ENCODE results near the gene ITLN2. TPM values are rescaled to one million over a fixed set of nuclear protein-coding genes. Genes with fewer than 3 reads are reported as not detected.
"Not testable (repeated sequence)": the region's sequence is repeated elsewhere in the genome, so short reads cannot be mapped to it uniquely, and the experiment has no call there.

Gene ITLN2
- polyA plus RNA-seq (ENCODE audit: insufficient read length in 4 of 4), result not detected

DNA sequence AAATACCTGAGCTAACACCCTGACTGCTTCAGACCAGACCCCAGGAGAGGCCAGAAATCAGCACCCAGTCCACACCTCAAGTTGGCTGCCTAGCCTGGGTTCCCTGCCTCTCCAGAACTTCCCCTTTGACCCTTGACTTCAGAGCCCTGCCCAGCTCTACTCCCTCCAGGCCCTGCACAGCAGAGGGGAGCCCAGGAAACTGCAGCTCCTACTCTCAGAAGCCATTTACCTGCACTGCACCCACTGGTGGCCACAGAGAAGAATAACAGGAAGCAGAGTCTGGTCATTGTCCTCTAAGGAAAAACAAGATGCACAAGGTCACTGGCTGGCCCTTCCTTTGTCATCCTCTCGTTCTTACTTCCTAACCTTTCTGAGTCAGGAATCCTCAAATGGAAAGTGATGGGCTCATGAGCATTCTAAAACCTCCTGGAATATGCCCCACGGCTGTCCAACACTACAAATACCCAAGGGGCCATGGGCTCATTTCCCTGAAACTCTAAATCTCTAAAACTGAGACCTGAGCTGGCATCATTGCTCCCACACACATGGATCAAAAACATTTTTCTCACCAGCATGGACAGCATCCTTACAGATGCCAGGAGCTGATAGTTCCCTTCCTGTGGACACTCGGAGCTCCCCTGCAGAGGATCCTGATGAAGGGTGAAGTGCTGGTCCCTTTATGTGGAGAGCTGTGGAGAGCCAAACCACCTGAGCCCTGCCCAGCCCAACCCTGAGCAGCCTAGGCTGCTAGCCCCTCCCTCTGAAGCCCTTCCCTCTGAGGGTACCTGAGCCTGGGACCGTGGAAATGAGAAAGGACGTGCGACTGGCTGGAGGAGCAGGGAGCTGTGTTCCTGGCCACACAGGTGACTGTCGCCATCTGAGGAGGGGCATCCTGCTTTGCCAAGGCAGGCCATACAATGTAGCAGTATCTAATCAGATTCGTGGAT lies at the start of gene ITLN2:
TSS of gene ITLN2 (minus strand) at position 652 of the 947 bp plus-strand sequence. CDS start at position 584, 68 bp downstream.
- DNase-seq (ENCODE audit: low read depth in 4 of 4, low spot score in 2 of 4), result no peak

DNA sequence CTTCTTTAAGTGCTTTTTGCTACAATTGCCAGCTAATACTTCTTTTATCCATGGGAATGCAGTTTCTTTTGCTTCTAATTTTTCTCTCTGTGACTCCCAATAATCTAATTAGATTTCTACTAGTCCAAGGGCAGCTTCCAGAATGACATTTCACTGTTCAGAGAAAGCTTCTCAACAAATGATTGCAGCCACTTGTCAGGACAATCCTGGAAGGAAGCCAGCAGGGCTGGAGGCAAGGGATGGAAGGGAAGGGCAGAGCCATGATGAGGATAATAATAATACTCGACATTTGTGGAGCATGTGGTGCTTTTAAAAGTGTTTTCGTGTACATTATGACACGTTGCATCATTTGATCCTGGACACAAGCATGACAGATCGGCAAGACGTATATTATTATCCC lies 46.9 kb upstream of the ITLN2 start:
- DNase-seq (ENCODE audit: low read depth in 4 of 4, low spot score in 2 of 4), result no peak

DNA sequence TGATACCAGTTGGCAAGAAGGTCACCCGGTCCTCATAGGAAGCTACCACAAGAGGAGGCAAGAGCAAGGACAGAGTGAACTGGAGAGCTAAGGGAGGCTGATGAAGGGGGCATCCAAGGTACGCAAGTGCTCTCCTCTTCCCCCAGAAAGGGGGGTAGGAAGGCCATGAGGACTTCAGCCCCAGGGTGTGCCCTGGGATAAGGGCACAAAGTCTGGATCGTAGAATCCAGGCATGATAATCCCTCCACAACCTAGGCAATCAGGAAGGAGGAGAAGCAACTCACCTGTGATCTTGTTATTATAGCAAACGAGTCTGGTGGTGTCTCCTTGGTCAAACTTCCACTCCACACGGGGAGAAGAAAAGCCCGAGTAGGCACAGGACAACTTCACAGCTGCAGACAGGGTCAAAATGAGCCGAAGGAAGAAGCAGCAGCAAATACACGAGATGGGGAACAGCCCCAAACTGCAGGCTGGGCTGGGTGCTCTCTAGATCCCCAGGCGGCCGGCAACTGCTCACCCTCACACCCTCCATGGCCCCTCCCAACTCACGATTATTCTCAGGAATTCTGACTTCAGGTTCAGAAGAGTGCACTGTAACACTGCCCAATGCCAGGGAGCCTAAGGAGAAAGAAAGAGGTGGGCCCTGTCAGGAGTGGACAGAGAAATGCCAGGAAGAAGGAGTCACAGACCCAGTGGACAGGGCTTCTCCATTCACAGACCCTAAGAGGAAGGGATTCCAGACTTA lies 46.3 kb upstream of the ITLN2 start:
- no peak for DNase-seq (ENCODE audit: low read depth in 4 of 4, low spot score in 2 of 4)

DNA sequence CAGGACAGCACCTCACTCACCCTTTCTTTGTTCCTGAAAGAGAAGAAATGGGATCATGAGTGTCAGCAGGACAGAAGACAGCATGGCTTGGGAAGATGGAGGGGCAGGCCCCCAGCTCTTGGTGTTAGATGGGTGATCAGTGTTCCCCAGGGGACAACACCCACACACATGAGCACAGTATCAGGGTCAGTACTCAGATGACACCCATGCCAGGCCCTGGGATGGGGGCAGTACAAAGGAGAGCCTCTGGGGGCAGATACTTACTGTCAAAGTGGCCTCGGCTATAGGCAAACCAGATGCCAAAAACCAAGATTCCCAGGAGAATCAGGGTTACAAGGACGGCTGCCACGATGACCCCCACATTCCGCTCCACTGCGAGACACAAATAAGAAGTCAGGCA lies 44.8 kb upstream of the ITLN2 start:
- DNase-seq (ENCODE audit: low read depth in 4 of 4, low spot score in 2 of 4), result no peak

DNA sequence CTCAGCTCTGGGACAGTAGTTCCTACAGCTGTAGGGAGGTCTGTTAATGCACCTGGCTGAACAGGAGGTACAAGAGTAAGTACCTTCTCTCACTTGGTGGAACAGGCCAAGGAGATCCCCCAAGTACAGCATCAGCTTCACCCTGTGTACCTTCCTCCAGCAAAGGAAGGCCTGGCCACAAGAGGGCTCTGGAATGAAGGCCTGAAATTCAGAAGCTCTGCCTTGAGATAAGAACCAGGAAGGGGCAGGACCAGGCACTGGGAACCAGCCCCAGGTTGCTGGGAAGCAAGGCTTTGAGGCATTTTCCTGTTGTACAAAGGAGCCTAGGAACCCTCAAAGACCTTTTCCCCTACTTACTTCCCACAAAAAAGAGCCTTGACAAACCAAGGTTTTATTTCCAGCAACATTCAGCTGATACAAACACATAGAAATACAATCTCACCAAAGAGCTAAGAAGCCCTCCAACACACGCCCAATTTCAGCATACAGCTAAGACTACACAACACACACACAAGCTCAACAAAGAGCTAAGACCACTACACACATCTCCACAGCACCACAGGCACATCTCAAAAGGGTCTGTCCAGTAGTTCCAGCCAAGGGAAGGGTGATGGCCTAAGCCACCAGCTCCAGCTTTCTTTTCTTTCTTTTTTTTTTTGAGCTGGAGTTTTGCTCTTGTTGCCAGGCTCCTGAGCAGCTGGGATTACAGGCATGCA lies 42.9 kb upstream of the ITLN2 start:
- DNase-seq (ENCODE audit: low read depth in 4 of 4, low spot score in 2 of 4), result no peak

DNA sequence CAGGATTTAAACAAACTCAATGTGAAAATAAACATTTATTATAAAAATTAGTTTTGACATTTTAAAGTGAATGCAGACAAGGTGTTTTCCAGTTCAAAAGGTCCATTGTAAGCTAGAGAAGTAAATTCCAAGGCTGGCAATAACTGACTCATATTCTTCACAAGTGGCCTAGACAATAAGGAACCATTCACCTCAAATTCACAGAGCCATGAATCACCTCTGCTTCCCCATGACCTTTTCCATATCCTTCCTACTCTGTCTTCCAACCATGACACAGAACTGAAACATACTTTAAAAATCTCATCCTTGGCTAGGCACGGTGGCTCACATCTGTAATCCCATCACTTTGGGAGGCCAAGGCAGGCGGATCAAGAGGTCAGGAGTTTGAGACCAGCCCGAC lies 41.6 kb upstream of the ITLN2 start:
- no peak for DNase-seq (ENCODE audit: low read depth in 4 of 4, low spot score in 2 of 4)

DNA sequence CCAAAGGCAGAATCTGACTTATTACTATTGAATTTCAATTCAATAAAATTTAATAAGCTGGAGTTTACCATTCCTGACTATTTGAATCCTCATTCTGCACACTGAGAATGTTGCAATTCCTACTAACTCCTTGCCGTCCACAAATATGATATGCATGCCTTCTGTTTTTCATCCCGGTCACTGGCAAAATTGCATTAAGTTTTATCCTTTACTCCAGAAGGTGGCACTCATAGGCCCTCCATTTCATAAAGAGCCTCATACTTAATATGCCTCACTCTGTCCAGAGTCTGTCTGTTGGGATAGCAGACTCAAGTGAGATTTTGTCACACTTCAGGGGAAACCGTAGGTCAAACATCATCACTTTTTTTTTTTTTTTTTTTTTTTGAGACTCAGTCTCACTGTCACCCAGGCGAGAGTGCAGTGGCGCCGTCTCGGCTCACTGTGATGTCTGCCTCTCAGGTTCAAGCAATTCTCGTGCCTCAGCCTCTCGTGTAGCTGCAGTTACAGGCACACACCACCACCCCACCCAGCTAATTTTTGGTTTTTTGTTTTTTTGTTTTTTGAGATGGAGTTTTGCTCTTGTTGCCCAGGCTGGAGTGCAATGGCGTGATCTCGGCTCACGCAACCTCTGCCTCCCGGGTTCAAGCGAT lies 39.1 kb upstream of the ITLN2 start:
- DNase-seq (ENCODE audit: low read depth in 4 of 4, low spot score in 2 of 4), result no peak

DNA sequence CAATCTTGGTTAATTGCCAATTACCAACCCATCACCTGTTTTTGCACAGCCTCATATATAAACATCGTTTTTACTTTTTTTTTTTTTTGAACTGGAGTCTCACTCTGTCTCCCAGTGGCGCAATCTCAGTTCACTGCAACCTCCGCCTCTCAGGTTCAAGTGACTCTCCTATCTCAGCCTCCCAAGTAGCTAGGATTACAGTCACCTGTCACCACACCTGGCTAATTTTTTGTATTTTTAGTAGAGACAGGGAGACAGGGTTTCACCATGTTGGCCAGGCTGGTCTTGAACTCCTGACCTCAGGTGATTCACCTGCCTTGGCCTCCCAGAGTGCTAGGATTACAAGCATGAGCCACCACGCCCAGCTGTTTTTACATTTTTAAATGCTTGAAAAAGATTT lies 37.4 kb upstream of the ITLN2 start:
- not testable (repeated sequence) for DNase-seq (ENCODE audit: low read depth in 4 of 4, low spot score in 2 of 4)

DNA sequence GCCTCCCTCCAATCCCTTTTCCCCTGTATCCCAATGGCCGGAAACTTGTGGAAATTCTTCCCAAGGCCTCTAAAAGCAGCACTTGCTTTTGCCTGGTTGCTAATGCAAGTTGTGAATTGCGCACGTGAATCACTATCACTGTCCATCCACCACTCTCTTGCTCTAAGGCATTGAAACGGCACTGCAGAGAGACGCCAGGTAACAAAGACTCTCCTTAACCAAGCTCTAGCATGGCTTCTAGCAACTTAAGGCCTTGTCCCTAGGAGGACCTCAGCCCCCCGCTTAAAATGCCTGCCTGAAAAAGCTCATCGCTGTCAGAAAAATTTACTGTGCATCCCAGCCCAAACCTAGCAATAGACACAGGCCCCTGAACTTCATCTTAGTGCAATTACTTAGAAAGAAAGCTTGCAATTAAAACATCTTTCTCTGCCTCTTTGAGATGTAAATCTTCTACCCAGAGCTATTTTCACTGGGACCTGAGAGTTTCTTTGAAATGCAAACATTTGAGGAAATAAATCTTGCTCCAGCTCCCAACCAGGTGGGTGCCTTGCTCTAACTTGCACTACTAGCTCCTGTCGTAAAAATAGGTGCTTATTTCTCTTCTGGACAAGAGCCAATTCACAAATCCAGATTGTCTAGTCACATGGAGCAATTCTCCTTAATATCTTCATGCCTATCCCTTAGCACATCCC lies 32.9 kb upstream of the ITLN2 start:
- no peak for DNase-seq (ENCODE audit: low read depth in 4 of 4, low spot score in 2 of 4)

DNA sequence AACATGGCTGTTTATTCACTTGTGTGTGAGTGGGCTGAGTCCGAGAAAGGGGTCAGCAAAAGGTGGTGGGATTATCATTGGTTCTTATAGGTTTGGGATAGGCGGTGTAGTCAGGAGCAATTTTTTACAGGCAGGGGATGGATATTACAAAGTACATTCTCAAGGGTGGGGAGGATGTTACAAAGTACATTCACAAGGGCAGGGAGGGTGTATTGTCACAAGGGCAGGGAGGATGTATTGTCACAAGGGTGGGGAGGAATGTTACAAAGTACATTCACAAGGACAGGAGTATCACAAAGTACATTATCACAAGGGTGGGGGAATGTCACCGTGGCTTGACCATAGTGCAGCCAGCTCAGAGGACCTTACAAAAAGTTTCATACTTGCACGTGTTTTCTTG lies 31.1 kb upstream of the ITLN2 start:
- DNase-seq (ENCODE audit: low read depth in 4 of 4, low spot score in 2 of 4), result no peak

DNA sequence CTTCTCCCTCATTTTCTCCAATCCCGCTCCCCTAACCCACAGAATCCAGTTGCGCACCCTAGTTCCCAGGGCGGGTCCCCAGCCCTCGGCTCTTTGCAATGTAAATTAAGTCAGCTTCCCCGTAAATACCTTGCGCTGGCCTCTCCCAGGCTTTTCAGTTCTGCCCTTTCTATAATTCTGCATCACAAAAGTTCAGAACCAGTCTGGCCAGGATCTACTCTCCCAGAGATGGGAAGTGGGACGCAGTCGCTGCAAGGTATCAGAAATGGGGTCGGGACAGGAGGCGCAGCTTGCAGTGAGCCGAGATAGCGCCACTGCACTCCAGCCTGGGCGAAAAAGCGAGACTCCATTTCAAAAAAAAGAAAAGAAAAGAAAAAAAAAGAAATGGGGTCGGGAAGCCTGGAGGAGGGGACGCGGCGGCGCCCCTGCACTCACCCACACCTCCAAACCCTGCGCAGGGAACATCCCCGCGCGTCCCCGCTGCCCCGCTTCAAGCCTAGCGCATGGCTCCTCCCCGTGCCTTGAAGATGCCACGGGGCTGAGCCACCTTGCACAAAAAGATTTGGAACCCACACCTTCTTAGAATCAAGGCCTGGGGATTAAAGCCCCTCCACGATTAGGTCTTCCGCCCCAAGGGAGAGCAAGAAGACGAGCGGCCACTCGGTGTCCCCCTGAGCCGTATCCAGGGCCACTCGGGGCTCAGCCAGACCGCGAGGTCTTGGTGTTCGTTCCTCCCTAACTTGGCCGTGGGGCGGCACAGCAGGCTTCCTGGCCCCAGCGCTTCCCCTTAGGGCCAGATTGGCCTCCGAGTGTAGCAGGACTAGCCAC lies 27.2 kb upstream of the ITLN2 start:
- no peak for DNase-seq (ENCODE audit: low read depth in 4 of 4, low spot score in 2 of 4)

DNA sequence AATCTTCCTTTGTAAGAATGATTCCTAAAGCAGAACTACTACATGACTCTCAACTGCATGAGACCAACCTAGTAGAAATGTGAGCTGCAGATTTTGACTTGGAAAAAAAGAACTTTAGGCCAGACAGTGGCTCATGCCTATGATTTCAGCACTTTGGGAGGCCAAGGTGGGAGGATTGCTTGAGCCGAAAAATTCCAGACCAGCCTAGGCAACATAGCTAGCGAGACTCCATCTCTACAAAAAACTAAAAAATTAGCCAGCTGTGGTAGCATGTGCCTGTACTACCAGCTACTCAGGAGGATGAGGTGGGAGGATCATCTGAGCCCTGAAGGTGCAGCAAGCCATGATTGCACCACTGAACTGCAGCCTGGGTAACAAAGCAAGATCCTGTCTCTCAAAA lies 24.7 kb upstream of the ITLN2 start:
- DNase-seq (ENCODE audit: low read depth in 4 of 4, low spot score in 2 of 4), result no peak

DNA sequence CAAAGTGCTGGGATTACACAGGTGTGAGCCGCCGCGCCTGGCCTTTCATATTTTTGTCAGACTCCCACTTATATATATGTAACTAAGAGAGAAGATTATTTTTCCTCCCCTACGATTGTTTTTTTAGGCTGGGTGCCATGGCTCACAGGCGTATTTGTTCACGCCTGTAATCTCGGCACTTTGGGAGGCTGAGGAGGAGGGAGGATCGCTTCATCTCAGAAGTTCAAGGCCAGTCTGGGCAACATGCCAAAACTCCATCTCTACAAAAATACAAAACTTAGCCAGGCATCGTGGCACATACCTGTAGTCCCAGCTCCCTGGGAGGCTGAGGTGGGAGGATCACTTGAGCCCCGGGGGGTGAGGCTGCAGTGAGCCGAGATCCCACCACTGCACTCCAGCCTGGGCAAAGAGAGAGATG lies 23.9 kb upstream of the ITLN2 start:
- no peak for DNase-seq (ENCODE audit: low read depth in 4 of 4, low spot score in 2 of 4)

DNA sequence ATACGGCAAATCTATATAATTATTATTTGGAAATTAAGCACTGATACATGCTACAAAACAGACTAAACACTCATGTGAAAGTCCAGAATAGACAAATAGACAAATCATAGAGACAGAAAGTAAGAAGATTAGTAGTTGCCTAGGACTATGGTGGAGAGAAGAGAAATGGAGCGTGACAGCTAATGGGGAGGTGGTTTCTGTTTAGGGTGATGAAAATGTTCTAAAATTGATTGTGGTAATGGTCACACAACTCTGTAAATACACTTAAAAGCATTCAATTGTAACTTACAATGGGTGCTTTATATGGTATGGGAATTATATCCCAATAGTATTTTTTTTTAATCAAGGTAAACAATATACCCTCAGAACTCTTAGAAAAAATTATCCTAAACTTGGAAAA lies 20.4 kb upstream of the ITLN2 start:
- no peak for DNase-seq (ENCODE audit: low read depth in 4 of 4, low spot score in 2 of 4)

DNA sequence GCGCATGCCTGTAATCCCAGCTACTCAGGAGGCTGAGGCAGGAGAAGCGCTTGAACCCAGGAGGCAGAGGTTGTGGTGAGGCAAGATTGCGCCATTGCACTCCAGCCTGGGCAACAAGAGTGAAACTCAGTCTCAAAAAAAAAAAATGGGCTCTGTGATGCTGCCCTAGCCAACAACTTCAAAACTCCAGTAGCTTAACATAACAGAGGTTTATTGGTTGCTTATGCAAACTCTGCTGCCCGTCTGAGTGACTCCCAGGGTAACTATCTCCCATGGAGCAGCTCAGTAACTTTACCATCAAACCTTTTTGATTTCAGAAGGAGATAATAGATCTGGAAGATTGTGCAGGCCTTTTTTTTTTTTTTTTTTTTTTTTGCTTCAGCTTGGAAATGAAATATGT lies 18.9 kb upstream of the ITLN2 start:
- DNase-seq (ENCODE audit: low read depth in 4 of 4, low spot score in 2 of 4), result no peak

DNA sequence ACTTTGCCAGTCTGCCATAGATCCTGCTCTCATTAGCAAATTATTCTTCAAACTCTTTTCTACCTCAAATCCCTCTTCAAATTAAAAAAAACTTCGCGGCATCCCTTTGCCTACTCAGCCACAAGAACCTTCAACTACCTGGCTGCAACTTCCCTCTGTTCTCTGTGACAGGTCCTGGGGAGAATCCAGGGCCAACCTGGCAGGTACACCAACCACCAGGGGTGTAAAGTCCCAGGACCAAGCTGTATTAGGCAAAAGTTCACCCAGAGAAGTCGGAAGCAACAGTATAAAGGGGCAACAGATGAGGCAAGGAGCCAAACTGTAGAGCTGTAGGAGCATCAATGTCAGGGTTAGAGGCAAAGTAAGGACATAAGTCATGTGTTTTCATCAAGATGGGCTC lies 18.3 kb upstream of the ITLN2 start:
- DNase-seq (ENCODE audit: low read depth in 4 of 4, low spot score in 2 of 4), result no peak

DNA sequence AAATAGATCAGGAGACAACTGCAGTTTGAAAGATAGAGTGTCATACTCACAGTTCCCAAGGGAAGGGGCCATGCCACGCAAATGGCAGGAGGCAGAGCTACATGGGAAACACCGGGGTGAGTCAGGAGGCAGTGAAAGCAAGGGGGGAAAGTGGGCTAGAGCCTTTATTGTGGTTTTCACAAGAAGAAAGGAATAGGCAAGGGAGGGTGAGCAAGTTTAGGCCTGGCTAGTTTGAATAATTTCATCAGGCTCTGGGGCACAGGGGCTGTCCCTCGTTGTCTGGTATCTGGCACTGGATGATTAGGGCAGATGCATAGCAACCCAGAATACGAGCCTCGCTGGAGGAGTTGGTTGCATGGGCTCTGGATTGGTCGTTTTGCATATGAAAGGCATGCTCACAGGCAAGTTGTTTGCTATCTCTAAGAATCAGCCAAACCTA lies 17.0 kb upstream of the ITLN2 start:
- no peak for DNase-seq (ENCODE audit: low read depth in 4 of 4, low spot score in 2 of 4)

DNA sequence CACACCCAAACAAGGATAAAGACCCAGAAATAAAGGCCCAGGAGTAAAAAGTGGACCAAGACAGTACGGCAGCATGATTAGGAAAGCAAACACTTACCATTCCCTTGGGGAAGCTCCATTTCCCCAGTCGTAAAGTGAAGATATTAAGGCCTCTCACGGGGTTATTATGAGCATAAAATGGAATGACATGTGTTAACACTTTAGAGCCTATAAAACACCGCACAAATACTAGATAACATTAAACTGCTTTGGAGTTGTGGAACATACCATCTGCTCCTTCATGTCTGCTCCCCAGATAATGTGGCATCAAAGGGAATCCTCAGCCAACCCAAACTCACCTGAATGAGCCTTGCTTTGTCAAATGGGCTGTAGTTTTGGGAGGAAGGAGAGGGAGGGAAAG lies 8.9 kb upstream of the ITLN2 start:
- no peak for DNase-seq (ENCODE audit: low read depth in 4 of 4, low spot score in 2 of 4)

DNA sequence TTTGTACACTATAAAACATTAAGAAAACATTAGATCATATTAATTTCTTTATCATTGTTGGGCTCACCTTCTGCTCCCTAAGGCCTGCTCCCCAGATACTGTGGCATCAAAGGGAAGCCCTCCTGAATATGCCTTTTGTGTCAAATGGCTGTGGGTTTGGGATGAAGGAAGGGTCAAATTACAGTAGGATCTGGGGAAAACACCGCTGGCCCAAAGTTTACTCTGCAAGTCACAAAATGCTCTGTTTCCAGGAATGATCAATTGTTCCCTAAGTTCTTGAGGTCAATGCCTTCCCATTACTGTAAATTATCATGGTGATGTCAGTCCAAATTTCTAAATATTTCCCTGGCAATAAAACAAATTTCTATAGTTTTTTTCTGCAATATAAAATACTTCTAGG lies 6.8 kb upstream of the ITLN2 start:
- DNase-seq (ENCODE audit: low read depth in 4 of 4, low spot score in 2 of 4), result no peak
